ACC112 (cell line): ENCODE measurements around the gene FAM181A.

Source experiments
- H2AFZ ChIP-seq: fragments of 200-600 bp; sonication (generic); one replicate; pipeline ENCODE4 v1.6.0; 2017; ENCODE audit warnings: antibody characterized with exemption, low read length; ENCODE audit not compliant: unreplicated experiment
- H3K27ac ChIP-seq: fragments of 200-600 bp; sonication (generic); 2 replicates; pipeline ENCODE4 v1.5.1; 2014; ENCODE audit warnings: low read depth, mild to moderate bottlenecking, antibody characterized with exemption, low read length, moderate library complexity
- H3K27me3 ChIP-seq: fragments of 200-600 bp; sonication (generic); 2 replicates; pipeline ENCODE4 v1.6.1; 2014; ENCODE audit warnings: mild to moderate bottlenecking, antibody characterized with exemption, low read length, moderate library complexity, mixed read lengths; ENCODE audit not compliant: insufficient read depth
- H3K36me3 ChIP-seq: fragments of 200-600 bp; sonication (generic); 2 replicates; pipeline ENCODE4 v1.6.1; 2016; ENCODE audit warnings: mild to moderate bottlenecking, antibody characterized with exemption, low read length, moderate library complexity, mixed read lengths; ENCODE audit not compliant: insufficient read depth
- H3K4me1 ChIP-seq: fragments of 200-600 bp; sonication (generic); one replicate; pipeline ENCODE4 v1.6.1; 2016; ENCODE audit warnings: low read length, mixed read lengths; ENCODE audit not compliant: insufficient read depth, unreplicated experiment, control insufficient read depth
- H3K4me3 ChIP-seq: fragments of 200-600 bp; sonication (generic); 2 replicates; pipeline ENCODE4 v1.5.1; 2014; ENCODE audit warnings: mild to moderate bottlenecking, low read depth, low read length
- H3K79me2 ChIP-seq: fragments of 200-600 bp; sonication (generic); one replicate; pipeline ENCODE4 v1.6.0; 2016; ENCODE audit warnings: low read length; ENCODE audit not compliant: control insufficient read depth, unreplicated experiment, insufficient read depth

FAM181A gene

DNA sequence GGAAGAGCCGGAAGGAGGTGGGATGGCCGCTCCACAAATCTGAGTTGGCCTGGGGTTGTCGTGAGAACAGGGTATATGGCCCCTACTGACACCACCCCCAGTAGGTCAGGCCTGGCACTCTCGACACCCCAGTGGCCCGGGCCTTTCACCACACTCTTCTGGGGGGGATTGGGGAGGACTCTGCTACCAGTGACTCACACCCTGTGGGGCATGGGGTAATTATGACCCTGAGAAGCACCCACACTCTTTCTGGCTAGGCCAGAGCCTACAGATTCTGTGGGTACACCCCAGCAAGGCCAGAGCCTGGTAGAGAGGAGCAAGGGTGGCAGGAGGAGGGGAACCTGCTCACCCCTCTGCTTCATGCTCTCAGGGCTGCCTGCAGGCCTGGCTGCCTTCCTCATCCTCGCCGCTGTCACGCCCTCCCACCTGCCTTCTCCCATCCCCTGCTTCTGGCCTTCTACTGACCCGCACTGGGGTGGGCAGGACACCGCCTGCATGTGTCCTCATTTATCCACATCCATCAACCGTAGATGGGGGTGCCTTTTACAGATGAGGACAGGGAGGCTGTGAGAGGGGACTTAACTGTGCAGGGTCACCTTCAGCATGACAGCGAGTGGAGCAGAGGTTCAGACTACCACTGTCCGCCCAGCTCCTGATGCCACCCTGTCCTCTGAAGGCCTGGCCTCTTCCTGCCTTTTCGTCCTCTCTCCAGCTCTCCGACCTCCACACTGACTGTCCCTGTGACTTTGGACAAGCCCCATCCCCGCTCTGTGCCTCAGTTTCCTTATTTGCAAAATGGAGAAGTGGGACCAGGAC, 30.8 kb downstream of the FAM181A start:
- no peak overlapping the region for H3K27ac ChIP-seq
- H3K4me3 ChIP-seq: no peak overlapping the region
- peaks cover 34% of the 10 kb centered on the region for H3K4me1 ChIP-seq
- no peaks in the 10 kb centered on the region for H3K36me3 ChIP-seq
- no peaks in the 10 kb centered on the region for H3K79me2 ChIP-seq
- no peaks in the 10 kb centered on the region for H3K27me3 ChIP-seq
- H2AFZ ChIP-seq: no peak overlapping the region

- Histone ChIP-seq H3K4me1 (peaks cover 41% of the 10 kb centered on the region), H3K27me3 (no peaks in the 10 kb centered on the region), H3K36me3 (no peaks in the 10 kb centered on the region), H3K27ac (peak overlapping the region; percentile 58; the same call in 1 of the 2 replicates), H3K79me2 (no peaks in the 10 kb centered on the region), H3K4me3 (no peak overlapping the region), H2AFZ (no peak overlapping the region)
Observed at GRCh38 chr14:93958567-93959238, 31.6 kb downstream of the FAM181A start.

DNA sequence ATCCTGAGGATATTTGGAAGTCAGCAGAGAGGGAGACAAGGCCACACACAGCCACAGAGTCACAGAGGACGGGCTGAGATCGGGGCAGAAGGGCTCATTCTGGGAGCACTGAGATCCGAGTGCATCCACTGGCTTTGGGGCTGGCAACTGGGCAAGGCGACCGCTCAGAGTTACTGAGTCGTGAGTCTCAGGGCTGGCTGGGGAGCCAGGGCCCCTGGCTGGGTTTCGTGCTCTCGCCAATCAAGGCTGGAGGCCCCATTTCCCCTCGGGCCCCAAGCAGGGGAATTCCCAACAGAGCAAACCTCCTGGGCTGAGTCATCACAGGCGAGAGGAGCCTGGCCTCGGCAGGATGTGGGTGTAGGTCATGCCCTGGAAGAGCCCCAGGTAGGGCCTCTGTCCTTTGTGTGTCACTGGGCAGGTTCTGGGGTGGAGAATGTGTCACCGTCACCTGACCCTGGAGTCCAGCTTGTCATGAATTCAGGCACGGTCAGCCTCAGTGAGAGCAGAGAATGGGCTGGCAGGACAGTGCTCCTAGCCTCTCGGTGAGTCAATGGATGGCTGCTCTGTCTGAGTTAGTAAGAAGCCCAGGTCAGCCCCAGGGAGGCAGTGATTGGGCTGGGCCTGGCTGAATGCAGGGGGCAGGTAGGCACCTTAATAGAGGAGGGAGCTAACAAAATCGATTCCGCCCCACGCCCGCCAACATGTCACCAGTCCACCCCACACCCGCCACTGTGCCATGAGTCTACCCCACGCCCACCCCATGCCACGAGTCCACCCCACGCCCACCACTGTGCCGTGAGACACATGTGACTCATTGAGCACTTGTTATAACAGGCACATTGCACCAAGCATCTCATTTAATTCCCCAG, 32.3 kb downstream of the FAM181A start:
- Histone ChIP-seq H3K79me2 (no peaks in the 10 kb centered on the region), H3K27ac (peak overlapping the region; percentile 58; the same call in 1 of the 2 replicates), H3K4me1 (peaks cover 41% of the 10 kb centered on the region), H3K4me3 (no peak overlapping the region), H3K27me3 (no peaks in the 10 kb centered on the region), H2AFZ (no peak overlapping the region), H3K36me3 (no peaks in the 10 kb centered on the region)

GRCh38 chr14:93960108-93960475, 32.9 kb downstream of the FAM181A start:
- H3K27me3 ChIP-seq: no peaks in the 10 kb centered on the region
- H3K4me1 ChIP-seq: peaks cover 46% of the 10 kb centered on the region
- no peak overlapping the region for H3K4me3 ChIP-seq
- no peak overlapping the region for H2AFZ ChIP-seq
- peak overlapping the region; percentile 58; the same call in 1 of the 2 replicates for H3K27ac ChIP-seq
- H3K36me3 ChIP-seq: no peaks in the 10 kb centered on the region
- H3K79me2 ChIP-seq: no peaks in the 10 kb centered on the region

DNA sequence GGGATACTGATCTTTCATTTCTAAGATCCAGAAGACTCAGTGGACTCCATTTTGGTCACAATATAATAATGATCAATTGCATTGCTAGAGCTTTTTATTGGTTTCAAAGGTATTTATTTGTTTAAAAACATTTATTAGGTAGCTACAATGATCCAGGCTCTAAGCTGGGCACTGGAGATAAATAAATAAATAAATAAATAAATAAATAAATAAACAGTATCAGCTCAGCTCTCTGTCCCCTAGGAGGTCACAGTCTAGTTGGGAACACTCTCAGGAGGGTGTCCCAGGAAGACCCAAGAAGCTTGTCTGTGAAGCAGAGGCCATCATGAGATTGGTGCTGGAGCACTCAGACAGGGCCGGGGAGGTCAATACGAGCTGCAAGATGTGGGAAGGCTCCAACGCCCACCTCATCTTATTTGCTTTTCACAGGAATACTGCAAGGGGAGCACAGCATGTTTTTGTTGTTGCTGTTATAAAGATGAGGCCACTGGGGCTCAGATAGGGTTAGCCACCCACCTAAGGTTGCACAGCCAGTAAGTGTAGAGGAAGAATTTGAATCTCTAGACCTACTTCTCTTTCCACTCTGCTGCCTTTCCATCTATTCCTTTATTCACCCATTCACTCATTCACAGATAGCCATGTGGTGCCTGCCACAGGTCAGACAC, 33.8 kb downstream of the FAM181A start:
- H3K79me2 ChIP-seq: no peaks in the 10 kb centered on the region
- H3K4me3 ChIP-seq: no peak overlapping the region
- no peaks in the 10 kb centered on the region for H3K36me3 ChIP-seq
- peaks cover 53% of the 10 kb centered on the region for H3K4me1 ChIP-seq
- no peaks in the 10 kb centered on the region for H3K27me3 ChIP-seq
- no peak overlapping the region for H3K27ac ChIP-seq
- H2AFZ ChIP-seq: no peak overlapping the region

GRCh38 chr14:93961620-93962019, 34.5 kb downstream of the FAM181A start:
- H3K79me2 ChIP-seq: no peaks in the 10 kb centered on the region
- H3K4me1 ChIP-seq: peaks cover 58% of the 10 kb centered on the region
- no peaks in the 10 kb centered on the region for H3K27me3 ChIP-seq
- H2AFZ ChIP-seq: no peak overlapping the region
- no peak overlapping the region for H3K4me3 ChIP-seq
- no peak overlapping the region for H3K27ac ChIP-seq
- no peaks in the 10 kb centered on the region for H3K36me3 ChIP-seq

- Histone ChIP-seq H2AFZ (no peak overlapping the region), H3K79me2 (no peaks in the 10 kb centered on the region), H3K4me3 (no peak overlapping the region), H3K27me3 (no peaks in the 10 kb centered on the region), H3K27ac (no peak overlapping the region), H3K36me3 (no peaks in the 10 kb centered on the region), H3K4me1 (peaks cover 55% of the 10 kb centered on the region)
Observed at GRCh38 chr14:93962701-93963601, 35.8 kb downstream of the FAM181A start.

DNA sequence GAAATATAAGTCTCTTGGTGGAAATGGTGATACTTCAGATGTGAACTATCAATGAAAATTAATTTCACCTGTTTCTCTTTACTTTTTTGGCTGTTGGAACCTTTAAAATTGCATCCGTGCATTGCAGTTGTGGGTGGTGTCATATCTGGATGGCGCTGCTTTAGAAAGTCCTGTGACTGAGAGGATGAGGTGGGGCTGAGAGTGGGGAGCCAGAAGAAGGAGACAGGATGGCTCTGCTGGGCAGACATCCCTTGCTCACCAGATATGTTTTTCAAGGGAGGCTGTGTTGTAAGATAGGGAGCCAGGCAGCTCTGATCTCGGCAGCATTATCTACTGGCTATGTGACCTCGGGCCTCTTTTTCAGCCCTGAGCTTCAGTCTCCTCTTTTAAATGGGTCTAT, 36.5 kb downstream of the FAM181A start:
- peaks cover 49% of the 10 kb centered on the region for H3K4me1 ChIP-seq
- no peaks in the 10 kb centered on the region for H3K27me3 ChIP-seq
- H3K4me3 ChIP-seq: no peak overlapping the region
- H2AFZ ChIP-seq: no peak overlapping the region
- no peaks in the 10 kb centered on the region for H3K36me3 ChIP-seq
- H3K79me2 ChIP-seq: no peaks in the 10 kb centered on the region
- H3K27ac ChIP-seq: no peak overlapping the region

- Histone ChIP-seq H3K79me2 (no peaks in the 10 kb centered on the region), H3K4me1 (peaks cover 43% of the 10 kb centered on the region), H3K27me3 (no peaks in the 10 kb centered on the region), H2AFZ (no peak overlapping the region), H3K36me3 (no peaks in the 10 kb centered on the region), H3K27ac (no peak overlapping the region), H3K4me3 (no peak overlapping the region)
Observed at GRCh38 chr14:93964281-93964680, 37.1 kb downstream of the FAM181A start.
